Tibial nerve (tissue), 4 donors: Measurements from ENCODE around the gene AKR1E2. TPM values are rescaled to one million over a fixed set of nuclear protein-coding genes. Genes with fewer than 3 reads are reported as not detected.
A peak's percentile ranks its signal among the peaks of the same experiment; 100 is the strongest.

ENCODE experiments used
- DNase-seq, 2 donors: peaks; one replicate each; pipeline ENCODE4 v3.0.0-alpha.2; 2019; ENCODE audit warnings: low spot score in 2 of 2
- H3K27ac ChIP-seq, 4 donors: fragments of 200-600 bp; sonication (generic) in 3 of 4; one replicate each; pipeline ENCODE4 v1.5.1; 2017 to 2019; ENCODE audit warnings: mild to moderate bottlenecking in 1 of 4
- H3K27me3 ChIP-seq, 2 donors: fragments of 200-600 bp; sonication (generic) in 1 of 2; one replicate each; pipeline versions ENCODE4 v1.5.1 to v1.6.0; 2017 to 2019
- H3K36me3 ChIP-seq, 3 donors: fragments of 200-600 bp; sonication (generic); one replicate each; pipeline ENCODE4 v1.5.1; 2018 to 2019
- H3K4me1 ChIP-seq, 4 donors: fragments of 200-600 bp; sonication (generic) in 3 of 4; one replicate each; pipeline ENCODE4 v1.5.1; 2017 to 2019
- H3K4me3 ChIP-seq, 4 donors: fragments of 200-600 bp; sonication (generic) in 3 of 4; one replicate each; pipeline ENCODE4 v1.5.1; 2017 to 2019; ENCODE audit warnings: mild to moderate bottlenecking in 1 of 4, moderate library complexity in 1 of 4
- H3K9me3 ChIP-seq, 4 donors: fragments of 200-600 bp; sonication (generic) in 3 of 4; one replicate each; pipeline ENCODE4 v1.5.1; 2017 to 2019
- CTCF ChIP-seq, 5 experiments: fragments of 200-600 bp in 3 of 5; fragments of 450-650 bp in 2 of 5; sonication (generic) in 3 of 5; IDR thresholded peaks; one replicate each; pipeline ENCODE4 v1.5.1; 2016 to 2019; ENCODE audit warnings: antibody characterized with exemption in 5 of 5, mild to moderate bottlenecking in 3 of 5, moderate library complexity in 2 of 5
- EP300 ChIP-seq, 2 donors: sonication (generic); formaldehyde crosslinking; IDR thresholded peaks; one replicate each; pipeline ENCODE4 v1.6.1; 2017; ENCODE audit warnings: antibody characterized with exemption in 2 of 2, mild to moderate bottlenecking in 1 of 2
- POLR2A ChIP-seq, 2 donors: fragments of 450-650 bp; IDR thresholded peaks; one replicate each; pipeline ENCODE4 v1.6.1; 2017; ENCODE audit warnings: antibody characterized with exemption in 2 of 2, mild to moderate bottlenecking in 2 of 2, moderate library complexity in 2 of 2
- WGBS, 2 donors: methylation state at CpG; one replicate each; pipeline ENCODE4 v1.1.5; 2018; 5-methylcytosine and 5-hydroxymethylcytosine counted together
- total RNA-seq, 4 donors: library from RNA; depleted of rRNA; stranded (reverse); fragments of >200 nt; gene quantifications; one replicate each; pipeline ENCODE4 v1.1.0, GENCODE V29; 2016

AKR1E2 gene
- total RNA-seq, 4 donors from 2014 or later = 12.7 to 24.3 (median 21.3) TPM

- WGBS, 2 donors = 61 to 64% methylated on average over 13 of the region's 13 CpGs
- H3K4me3 ChIP-seq = peak overlapping the region; percentile 62 to 81 (median 66)
- peak overlapping the region; percentile 89 to 98 (median 90) for H3K27ac ChIP-seq
- peaks cover 0 to 8% (median 0%) of the 10 kb centered on the region in 3 donors for H3K36me3 ChIP-seq
- TF ChIP-seq CTCF (IDR thresholded peaks at IDR 0.05) = no peak
- no peak for TF ChIP-seq EP300 (IDR thresholded peaks at IDR 0.05)
- no peak for TF ChIP-seq POLR2A (IDR thresholded peaks at IDR 0.05)
- no peaks in the 10 kb centered on the region for H3K27me3 ChIP-seq
- H3K4me1 ChIP-seq = peaks cover 0 to 36% (median 2%) of the 10 kb centered on the region in 4 donors
- no peak for DNase-seq
- H3K9me3 ChIP-seq = no peaks in the 10 kb centered on the region
Measured at GRCh38 chr10:4826792-4827324, 851 bp downstream of the AKR1E2 start.

GRCh38 chr10:4828005-4828404, 2.0 kb downstream of the AKR1E2 start:
- Histone ChIP-seq H3K27me3 (no peaks in the 10 kb centered on the region), H3K36me3 (peaks cover 0 to 13% (median 0%) of the 10 kb centered on the region in 3 donors), H3K27ac (no peak overlapping the region), H3K4me1 (peaks cover 0 to 31% (median 2%) of the 10 kb centered on the region in 4 donors), H3K4me3 (no peak overlapping the region), H3K9me3 (no peaks in the 10 kb centered on the region)
- 64% methylated on average over 8 of the region's 8 CpGs for WGBS, 2 donors
- DNase-seq = no peak
- TF ChIP-seq EP300 (IDR thresholded peaks at IDR 0.05) (no peak), CTCF (IDR thresholded peaks at IDR 0.05) (no peak), POLR2A (IDR thresholded peaks at IDR 0.05) (no peak)

GRCh38 chr10:4830551-4830950, 4.5 kb downstream of the AKR1E2 start:
- Histone ChIP-seq H3K4me1 (peaks cover 0 to 30% (median 2%) of the 10 kb centered on the region in 4 donors), H3K36me3 (peaks cover 0 to 39% (median 0%) of the 10 kb centered on the region in 3 donors), H3K9me3 (no peaks in the 10 kb centered on the region), H3K4me3 (no peak overlapping the region), H3K27me3 (peaks cover 0 to 3% of the 10 kb centered on the region in 2 donors), H3K27ac (no peak overlapping the region)
- TF ChIP-seq POLR2A (IDR thresholded peaks at IDR 0.05) (no peak), CTCF (IDR thresholded peaks at IDR 0.05) (no peak), EP300 (IDR thresholded peaks at IDR 0.05) (no peak)
- DNase-seq = no peak
- WGBS, 2 donors = 63 to 68% methylated on average over 8 of the region's 8 CpGs

GRCh38 chr10:4831091-4831490, 5.1 kb downstream of the AKR1E2 start:
- 89 to 96% methylated on average over 5 of the region's 5 CpGs for WGBS, 2 donors
- H3K4me1 ChIP-seq = peaks cover 0 to 25% (median under 1%) of the 10 kb centered on the region in 4 donors
- H3K4me3 ChIP-seq = no peak overlapping the region
- DNase-seq = no peak
- TF ChIP-seq CTCF (IDR thresholded peaks at IDR 0.05) (no peak), EP300 (IDR thresholded peaks at IDR 0.05) (no peak)
- no peaks in the 10 kb centered on the region for H3K9me3 ChIP-seq
- H3K36me3 ChIP-seq = peaks cover 0 to 44% (median 0%) of the 10 kb centered on the region in 3 donors
- no peak overlapping the region for H3K27ac ChIP-seq
- peaks cover 0 to 3% of the 10 kb centered on the region in 2 donors for H3K27me3 ChIP-seq

- no peak for DNase-seq
Measured at GRCh38 chr10:4833286-4833685, 7.3 kb downstream of the AKR1E2 start.

More at GRCh38 chr10:4833286-4833685, 7.3 kb downstream of the AKR1E2 start:
- Histone ChIP-seq H3K36me3 (peaks cover 0 to 65% (median 0%) of the 10 kb centered on the region in 3 donors), H3K27me3 (peaks cover 0 to 3% of the 10 kb centered on the region in 2 donors), H3K4me1 (peaks cover 0 to 7% (median 0%) of the 10 kb centered on the region in 4 donors), H3K4me3 (no peak overlapping the region), H3K27ac (no peak overlapping the region), H3K9me3 (no peaks in the 10 kb centered on the region)
- no peak for TF ChIP-seq POLR2A (IDR thresholded peaks at IDR 0.05)
- no peak for TF ChIP-seq EP300 (IDR thresholded peaks at IDR 0.05)
- no peak for TF ChIP-seq CTCF (IDR thresholded peaks at IDR 0.05)
- WGBS, 2 donors = 96 to 98% methylated on average over 7 of the region's 7 CpGs
